A673 (cell line): ENCODE measurements around the gene NTSR2.

ENCODE experiments used
- EZH2 ChIP-seq: fragments of 200-600 bp; sonication (generic); IDR thresholded peaks from 2 replicates; pipeline ENCODE4 v1.6.1; 2017; ENCODE audit warnings: borderline replicate concordance, low read depth, mild to moderate bottlenecking, mixed read lengths, antibody characterized with exemption, low read length; ENCODE audit not compliant: poor library complexity, severe bottlenecking
- TF ChIP-seq, protein P1 (sequence below): fragments of 300-800, 200-600 bp; sonication (generic); conservative IDR thresholded peaks from 2 replicates; pipeline ENCODE4 v1.5.1; 2017; ENCODE audit warnings: low read depth, mild to moderate bottlenecking, antibody characterized with exemption, low read length, moderate library complexity, mixed read lengths

DNA sequence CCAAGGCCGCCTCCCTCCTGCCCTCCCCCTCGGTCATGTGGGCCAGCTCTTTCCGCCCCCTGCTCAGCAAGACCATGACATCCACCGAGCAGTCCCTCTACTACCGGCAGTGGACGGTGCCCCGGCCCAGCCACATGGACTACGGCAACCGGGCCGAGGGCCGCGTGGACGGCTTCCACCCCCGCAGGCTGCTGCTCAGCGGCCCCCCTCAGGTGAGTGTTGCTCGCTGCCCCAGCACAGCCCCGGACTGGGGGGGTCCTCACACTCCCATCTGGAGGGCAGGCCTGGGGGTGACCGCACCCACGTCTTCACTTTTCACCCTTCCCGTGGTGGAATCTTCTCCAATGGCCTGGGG lies 51.3 kb downstream of the NTSR2 start:
- TF ChIP-seq, protein P1, sequence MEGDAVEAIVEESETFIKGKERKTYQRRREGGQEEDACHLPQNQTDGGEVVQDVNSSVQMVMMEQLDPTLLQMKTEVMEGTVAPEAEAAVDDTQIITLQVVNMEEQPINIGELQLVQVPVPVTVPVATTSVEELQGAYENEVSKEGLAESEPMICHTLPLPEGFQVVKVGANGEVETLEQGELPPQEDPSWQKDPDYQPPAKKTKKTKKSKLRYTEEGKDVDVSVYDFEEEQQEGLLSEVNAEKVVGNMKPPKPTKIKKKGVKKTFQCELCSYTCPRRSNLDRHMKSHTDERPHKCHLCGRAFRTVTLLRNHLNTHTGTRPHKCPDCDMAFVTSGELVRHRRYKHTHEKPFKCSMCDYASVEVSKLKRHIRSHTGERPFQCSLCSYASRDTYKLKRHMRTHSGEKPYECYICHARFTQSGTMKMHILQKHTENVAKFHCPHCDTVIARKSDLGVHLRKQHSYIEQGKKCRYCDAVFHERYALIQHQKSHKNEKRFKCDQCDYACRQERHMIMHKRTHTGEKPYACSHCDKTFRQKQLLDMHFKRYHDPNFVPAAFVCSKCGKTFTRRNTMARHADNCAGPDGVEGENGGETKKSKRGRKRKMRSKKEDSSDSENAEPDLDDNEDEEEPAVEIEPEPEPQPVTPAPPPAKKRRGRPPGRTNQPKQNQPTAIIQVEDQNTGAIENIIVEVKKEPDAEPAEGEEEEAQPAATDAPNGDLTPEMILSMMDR, result no peak
- no peak for TF ChIP-seq EZH2
